ENCODE results near the gene PRKRIP1. TPM values are rescaled to one million over a fixed set of nuclear protein-coding genes. Genes with fewer than 3 reads are reported as not detected.

Gene PRKRIP1
- total and polyA plus RNA-seq, 8 donors: 9.1 to 40.1 (median 11.6) TPM

DNA sequence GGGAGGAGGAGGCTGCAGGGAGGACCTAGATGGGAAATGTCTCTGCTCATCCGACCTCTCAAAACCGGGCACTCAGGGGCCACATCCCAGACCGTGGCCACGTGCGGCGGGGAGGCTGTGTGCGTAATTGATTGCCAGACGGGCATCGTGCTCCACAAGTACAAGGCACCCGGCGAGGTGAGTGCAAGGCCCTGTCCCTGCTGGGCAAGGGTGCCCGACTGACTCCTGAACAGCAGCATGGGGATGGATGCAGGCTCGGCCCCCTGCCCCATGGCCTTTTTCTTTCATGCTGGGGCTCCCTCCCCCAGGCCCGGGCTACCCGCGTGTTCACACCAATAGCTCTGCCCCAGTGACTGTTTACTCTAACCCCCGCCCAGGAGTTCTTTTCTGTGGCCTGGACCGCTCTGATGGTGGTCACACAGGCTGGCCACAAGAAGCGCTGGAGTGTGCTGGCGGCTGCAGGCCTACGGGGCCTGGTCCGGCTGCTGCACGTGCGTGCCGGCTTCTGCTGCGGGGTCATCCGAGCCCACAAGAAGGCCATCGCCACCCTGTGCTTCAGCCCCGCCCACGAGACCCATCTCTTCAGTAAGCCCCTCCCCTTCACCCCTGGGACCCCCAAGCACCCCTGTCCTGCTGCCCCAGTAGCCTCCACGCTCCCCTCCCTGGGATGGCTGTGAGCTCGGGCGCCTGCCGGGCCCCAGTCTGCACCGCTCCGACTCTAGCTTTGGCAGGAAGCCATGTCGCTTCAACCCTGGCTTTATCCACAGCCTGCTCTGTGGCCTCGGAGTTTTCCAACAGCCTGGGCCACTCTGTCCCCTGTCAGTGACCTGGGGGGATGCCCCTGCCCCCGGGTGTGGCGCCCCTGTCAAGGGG is 72.6 kb downstream of the PRKRIP1 start:
- Histone ChIP-seq H3K4me3 (no peak overlapping the region), H3K9me3 (no peaks in the 10 kb centered on the region), H3K4me1 (peaks cover 0 to 10% (median 9%) of the 10 kb centered on the region in 3 donors), H3K36me3 (no peaks in the 10 kb centered on the region), H3K27ac (no peak overlapping the region), H3K27me3 (no peaks in the 10 kb centered on the region)
- TF ChIP-seq, protein P1, sequence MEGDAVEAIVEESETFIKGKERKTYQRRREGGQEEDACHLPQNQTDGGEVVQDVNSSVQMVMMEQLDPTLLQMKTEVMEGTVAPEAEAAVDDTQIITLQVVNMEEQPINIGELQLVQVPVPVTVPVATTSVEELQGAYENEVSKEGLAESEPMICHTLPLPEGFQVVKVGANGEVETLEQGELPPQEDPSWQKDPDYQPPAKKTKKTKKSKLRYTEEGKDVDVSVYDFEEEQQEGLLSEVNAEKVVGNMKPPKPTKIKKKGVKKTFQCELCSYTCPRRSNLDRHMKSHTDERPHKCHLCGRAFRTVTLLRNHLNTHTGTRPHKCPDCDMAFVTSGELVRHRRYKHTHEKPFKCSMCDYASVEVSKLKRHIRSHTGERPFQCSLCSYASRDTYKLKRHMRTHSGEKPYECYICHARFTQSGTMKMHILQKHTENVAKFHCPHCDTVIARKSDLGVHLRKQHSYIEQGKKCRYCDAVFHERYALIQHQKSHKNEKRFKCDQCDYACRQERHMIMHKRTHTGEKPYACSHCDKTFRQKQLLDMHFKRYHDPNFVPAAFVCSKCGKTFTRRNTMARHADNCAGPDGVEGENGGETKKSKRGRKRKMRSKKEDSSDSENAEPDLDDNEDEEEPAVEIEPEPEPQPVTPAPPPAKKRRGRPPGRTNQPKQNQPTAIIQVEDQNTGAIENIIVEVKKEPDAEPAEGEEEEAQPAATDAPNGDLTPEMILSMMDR (IDR thresholded peaks at IDR 0.05): no peak
- FAIRE-seq (no peak), DNase-seq (peak in 4 of 6 donors; percentile 18 to 79 (median 45)), ATAC-seq (no peak)
- intact Hi-C loops (cut with DNase I): no loop called here
- WGBS, 2 donors: 85 to 87% methylated on average over 40 of the region's 40 CpGs

DNA sequence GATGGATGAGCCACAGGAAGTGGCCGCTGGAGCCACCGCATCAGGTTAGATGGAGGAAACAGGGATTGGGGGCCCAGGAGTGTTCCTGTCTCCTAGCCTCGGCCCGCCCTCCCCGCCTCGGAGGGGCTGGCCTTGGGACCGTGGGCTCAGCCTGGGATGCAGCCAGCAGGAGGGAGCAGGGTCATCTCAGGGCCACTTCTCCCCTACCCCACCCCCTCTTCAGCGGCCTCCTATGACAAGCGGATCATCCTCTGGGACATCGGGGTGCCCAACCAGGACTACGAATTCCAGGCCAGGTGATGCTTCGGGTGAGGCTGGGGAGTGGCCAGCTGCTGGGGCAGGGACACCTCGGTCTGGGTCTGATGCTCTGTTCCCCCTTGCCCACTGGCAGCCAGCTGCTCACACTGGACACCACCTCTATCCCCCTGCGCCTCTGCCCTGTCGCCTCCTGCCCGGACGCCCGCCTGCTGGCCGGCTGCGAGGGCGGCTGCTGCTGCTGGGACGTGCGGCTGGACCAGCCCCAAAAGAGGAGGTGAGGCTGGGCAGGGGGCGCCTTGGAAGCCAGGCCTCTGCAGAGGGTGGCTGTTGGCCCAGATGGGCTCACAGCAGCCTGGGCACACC is 73.3 kb downstream of the PRKRIP1 start:
- FAIRE-seq (no peak), ATAC-seq (no peak), DNase-seq (peak in 4 of 6 donors; percentile 2 to 68 (median 18))
- H3K27ac ChIP-seq: no peak overlapping the region
- intact Hi-C loops (cut with DNase I): no loop called here
- 84 to 88% methylated on average over 13 to 24 of the region's 24 CpGs for WGBS, 2 donors
- no peaks in the 10 kb centered on the region for H3K27me3 ChIP-seq
- TF ChIP-seq, protein P1 (IDR thresholded peaks at IDR 0.05): no peak
- no peaks in the 10 kb centered on the region for H3K36me3 ChIP-seq
- no peaks in the 10 kb centered on the region for H3K9me3 ChIP-seq
- H3K4me3 ChIP-seq: no peak overlapping the region
- peaks cover 0 to 6% (median 6%) of the 10 kb centered on the region in 3 donors for H3K4me1 ChIP-seq

DNA sequence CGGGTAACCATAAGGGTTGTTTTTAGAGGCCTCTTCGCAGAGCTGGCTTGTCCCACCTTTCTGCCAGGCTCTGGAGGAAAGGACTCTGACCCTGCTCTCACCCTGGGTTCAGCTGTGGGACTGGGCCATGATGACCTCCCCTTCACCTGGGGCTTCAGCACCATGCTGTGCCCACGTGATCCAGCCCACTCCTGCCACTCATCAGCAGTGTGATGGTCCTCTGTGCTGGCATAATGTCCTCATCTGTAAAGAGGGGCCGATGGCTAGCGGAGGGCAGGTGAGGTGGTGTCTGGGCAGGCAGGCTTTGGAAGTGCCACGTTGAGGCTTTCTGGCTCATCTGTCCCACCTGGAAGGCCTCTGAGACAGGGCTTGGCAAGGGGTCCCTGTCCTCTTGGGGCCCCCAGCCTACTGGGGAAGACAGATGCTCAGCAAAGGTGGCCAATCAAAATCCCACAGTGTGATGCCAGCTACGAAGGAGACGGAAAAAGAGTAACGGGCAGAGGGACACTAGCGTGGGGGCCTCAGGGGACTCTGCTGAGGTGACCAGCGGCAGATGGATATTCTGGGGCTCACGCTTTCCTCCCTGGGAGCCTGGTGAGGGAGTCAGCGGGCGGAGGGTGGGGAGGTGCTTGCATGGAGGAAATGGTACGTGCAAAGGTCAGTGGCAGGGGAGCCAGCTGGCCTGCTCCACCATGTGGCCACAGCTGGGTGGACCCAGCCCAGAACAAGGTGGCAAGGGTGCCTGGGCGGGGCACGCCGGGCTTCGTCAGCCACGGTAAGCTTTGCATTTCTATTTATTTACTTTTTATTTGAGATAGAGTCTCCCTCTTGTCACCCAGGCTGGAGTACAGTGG is 74.0 kb downstream of the PRKRIP1 start:
- 68 to 72% methylated on average over 20 of the region's 20 CpGs for WGBS, 2 donors
- intact Hi-C loops (cut with DNase I): no loop called here
- Histone ChIP-seq H3K9me3 (no peaks in the 10 kb centered on the region), H3K4me3 (no peak overlapping the region), H3K27ac (no peak overlapping the region), H3K36me3 (no peaks in the 10 kb centered on the region), H3K4me1 (peaks cover 0 to 6% (median 6%) of the 10 kb centered on the region in 3 donors), H3K27me3 (no peaks in the 10 kb centered on the region)
- FAIRE-seq (no peak), ATAC-seq (peak in 1 of 4 donors; percentile 23), DNase-seq (peak in 5 of 6 donors; percentile 3 to 57 (median 23))
- TF ChIP-seq, protein P1 (IDR thresholded peaks at IDR 0.05): no peak

DNA sequence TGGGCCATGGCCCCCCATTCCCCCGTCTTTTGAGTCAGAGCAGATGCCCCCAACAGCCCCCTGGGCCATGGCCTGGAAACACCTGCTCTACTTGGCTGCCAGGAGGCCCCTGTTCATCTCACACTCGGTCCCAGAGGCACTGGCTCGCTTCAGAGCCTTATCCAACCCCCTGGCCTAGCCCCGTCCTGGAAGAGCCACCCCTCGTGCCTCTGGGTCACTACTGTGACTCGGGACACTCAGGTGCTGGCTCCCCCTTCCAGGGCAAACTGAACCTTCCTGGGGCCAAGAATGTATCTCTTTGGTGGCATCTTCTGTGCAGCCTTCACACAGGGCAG is 75.6 kb downstream of the PRKRIP1 start:
- peak in 5 of 6 donors; percentile 1 to 44 (median 17) for DNase-seq

More for the DNA sequence above, 75.6 kb downstream of the PRKRIP1 start:
- 87 to 91% methylated on average over 6 of the region's 6 CpGs for WGBS, 2 donors
- TF ChIP-seq, protein P1 (IDR thresholded peaks at IDR 0.05): no peak
- no peaks in the 10 kb centered on the region for H3K27me3 ChIP-seq
- no peaks in the 10 kb centered on the region for H3K36me3 ChIP-seq
- FAIRE-seq: no peak
- no peak overlapping the region for H3K27ac ChIP-seq
- H3K4me1 ChIP-seq: no peaks in the 10 kb centered on the region
- intact Hi-C loops (cut with DNase I): no loop called here
- H3K4me3 ChIP-seq: no peak overlapping the region
- ATAC-seq: no peak
- H3K9me3 ChIP-seq: no peaks in the 10 kb centered on the region

Measured in pancreas (tissue), 10 donors.